Measurements from ENCODE around the gene ASAP3.

The ASAP3 gene

DNA sequence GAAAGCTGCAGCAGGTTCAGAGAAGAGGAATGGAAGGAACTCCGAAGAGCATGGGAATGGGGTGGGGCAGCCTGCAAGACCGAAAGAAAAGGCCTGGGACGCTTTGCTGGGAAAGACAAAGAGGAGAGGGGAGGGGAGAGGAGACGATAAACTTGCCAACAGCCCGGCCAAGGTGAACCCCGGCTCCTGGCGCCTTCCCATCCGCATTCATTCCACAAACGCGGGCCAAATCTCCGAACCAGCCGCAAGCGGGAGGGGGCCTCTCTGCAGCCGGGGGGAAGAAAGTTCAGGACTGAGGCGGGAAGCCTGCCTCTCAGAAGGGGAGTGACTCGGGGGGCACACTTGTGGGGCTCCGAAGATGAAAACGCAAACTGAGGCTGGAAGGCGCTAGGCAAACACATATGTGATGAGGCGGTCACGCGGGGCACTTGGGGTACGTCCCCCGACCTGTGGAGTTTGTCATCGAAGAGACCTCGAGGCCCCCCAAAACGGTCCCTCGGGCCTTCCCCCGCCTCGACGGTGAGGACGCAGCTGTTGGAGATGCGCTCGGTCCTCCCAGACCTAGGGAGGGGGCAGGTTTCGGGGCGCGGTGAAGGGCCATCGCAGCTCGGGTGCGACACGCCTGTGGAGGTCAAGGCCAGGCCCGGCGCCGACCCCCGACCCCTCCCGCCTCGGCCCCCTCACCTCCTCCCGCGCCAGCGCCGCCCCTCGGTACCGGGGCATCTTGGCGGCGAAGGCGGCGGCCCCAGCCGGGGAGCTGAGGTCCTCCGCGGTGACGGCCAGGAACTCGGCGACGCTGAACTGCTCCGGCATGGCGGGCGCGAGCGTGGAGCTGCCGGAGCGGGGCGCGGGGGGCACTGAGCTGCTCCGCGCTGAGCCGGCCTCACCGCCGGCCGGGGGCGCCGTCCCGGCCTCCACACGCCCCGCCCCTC lies at the start of gene ASAP3:
Gene ASAP3, minus strand, starts transcription at position 859 of the 932 bp plus-strand sequence. Its CDS starts 46 bp downstream, at position 813.
- DNase-seq (ENCODE audit: low read depth) = no peak

DNA sequence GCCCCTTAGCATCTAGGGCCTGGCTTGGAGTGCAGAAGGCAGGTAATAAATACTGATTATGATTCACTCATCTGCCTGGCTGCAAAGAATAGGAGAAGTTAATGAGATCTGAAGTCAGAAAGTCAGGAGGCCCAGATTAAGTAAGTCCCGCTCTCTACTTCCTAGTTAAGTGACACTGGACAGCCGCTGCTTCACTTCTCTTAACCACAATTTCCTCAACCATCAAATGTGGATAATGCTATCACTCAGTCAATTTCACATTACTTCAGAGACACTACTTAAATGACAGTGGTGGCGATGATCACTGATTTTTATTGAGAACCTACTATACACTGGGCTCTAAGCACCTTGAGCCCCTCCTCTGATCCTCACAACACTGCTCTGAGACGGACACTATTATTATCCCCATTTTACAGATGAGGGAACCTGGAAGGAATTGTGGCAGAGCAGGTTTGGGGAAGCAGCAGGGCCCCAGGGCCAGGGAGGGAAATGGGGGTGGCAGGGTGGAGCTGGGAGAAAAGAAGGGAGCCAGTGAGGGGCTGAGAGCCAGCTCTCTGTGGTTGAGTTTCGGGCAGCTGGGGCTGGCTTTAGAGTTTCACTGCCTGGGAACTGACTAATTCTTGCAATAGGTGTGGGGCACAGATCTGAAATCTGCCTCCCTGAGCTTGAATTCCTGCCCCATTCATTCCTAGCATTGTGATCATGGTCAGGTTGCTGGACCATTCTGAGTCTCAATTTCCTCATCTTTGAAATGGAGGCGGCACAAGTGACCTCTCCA lies 49.5 kb upstream of the ASAP3 start:
- DNase-seq (ENCODE audit: low read depth) = no peak

DNA sequence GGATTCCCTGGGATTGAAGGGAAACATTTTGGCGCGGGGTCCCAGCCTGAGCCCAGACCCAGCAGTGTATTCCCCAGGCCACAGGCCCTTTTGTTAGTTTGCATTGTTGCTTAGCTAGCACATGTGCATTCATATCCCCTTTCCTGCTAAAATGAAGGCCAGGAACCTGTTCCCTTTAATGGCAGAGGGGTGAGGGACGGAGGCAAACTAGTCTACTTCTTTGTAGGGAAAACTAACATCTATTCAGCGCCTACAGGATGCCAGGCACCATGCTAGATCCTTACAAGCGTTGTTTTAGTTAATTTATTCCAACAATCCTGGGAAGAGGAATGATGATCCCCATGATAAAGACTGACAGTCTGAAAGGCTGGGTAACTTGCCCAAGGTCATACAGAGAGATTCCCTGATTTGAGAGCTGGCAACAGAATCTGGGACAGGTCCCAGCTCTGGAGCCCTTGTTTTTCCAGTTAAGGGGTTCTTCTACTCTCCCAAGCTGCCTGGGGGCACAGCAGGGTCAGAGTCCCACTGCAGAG lies 47.6 kb upstream of the ASAP3 start:
- no peak for DNase-seq (ENCODE audit: low read depth)

DNA sequence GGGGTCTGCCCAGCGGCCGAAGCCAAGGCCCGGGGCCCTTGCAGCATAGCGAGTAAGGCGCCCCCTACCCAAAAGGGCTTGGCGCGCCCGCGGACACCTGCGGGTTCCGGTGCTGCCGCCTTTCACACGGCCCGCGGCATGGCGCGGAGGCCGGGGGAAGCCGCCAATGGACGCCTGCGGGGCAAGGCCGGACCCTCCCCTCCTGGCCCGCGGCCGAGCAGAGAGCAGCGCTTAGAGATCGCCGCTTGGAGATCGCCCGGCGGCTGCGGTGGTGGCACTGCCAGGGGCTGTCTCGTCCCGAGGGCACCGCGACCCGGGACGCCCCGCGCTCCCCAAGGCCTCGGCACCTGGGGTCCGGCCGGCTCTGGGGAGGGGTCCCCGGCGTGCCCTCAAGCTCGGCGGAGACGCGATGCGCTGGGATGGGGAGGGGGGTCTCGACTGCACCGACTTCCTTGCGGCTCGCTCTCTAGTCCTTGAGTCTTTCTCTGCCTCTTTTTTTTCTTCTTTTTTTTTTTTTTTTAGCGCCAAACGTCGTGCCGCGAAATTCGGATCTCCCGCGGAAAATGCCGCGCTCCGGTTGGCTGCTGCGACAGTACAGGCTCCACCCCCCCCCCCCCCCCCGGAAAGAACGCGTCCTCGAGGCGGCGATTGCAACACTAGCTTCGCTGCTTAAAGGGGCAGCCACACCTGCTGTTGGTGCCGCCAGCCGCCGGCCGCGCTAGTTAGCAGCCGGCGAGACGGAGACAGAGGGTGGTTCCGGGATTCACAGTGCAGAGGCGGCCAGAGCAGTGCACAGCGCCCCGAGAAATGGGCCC lies 47.0 kb upstream of the ASAP3 start, which contains the start of gene E2F2:
Gene E2F2, minus strand, starts transcription at position 487 of the 815 bp plus-strand sequence. Its CDS starts 440 bp downstream, at position 47.
- no peak for DNase-seq (ENCODE audit: low read depth)

DNA sequence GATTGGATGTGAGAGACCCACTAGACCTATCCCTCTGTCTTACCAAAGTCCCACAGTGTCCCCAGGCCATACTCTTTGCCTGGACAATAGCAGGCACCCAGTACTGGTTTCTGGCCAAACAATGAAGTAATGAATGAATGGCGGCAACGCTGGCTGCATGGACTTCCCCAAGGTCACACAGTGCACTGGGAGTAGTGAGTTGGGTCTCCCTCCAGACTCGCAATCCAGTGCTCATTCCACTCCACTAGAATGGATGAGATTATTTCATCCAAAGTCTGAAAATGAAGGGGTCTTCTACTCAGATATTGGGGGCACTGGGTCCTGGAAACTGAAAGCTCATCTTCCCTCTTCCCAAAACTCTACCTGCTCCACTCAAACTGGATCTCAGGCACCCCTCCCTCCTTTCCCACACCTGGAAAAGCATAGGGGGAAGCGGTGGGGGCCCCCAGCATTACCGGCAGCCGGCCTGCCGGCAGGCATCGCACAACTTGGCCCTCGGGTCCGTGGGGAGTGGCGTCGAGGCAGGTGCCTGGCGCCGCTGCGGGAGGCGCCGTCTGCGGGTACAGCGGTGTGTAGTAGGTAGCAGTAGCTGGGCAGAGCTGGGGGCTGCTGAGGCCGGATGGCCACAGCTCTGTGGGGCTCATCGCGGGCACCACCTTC lies 46.2 kb upstream of the ASAP3 start:
- DNase-seq (ENCODE audit: low read depth) = no peak

DNA sequence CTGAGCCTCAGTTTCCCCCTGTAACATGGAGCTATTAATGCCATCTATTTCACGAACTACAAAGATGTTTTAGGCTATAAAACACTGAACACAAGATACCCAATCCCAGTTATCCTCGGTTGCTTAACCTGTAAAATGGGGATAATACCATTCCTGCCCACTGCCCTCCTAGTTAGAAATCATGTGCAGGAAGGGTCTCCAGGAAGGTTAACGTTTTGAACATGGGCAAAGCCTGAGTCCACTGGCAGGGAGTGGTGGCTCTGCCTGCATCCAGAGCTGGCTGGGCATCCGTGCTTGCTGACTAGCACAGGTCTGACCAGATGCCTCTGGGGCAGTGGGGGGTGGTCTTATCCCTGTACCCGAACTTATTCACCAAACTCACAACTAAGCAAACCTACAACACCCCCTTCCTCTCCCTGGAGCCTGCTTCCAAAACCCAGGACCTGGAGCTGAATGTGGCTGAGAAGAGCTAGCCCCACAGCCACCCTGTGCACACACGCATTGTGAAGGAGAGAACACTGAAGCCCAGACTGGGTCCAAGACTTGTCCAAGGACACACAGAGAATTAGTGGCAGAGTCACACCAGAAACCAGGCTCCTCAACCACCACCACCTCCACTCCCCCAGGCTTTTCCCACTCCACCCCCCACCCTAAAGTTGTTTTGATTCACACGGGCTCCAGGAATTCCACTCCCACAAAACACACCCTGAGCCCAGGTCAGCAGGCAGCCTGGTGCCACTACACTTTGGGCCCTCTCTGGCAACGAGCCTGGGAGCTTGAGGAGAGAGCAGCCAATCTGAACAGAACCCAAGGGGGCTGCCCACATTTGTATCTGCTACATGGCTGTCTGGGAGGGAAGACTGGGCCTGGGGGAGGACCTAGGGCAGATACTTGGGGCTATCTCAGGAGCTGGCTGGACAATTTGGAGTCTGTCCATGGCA lies 45.4 kb upstream of the ASAP3 start:
- no peak for DNase-seq (ENCODE audit: low read depth)

DNA sequence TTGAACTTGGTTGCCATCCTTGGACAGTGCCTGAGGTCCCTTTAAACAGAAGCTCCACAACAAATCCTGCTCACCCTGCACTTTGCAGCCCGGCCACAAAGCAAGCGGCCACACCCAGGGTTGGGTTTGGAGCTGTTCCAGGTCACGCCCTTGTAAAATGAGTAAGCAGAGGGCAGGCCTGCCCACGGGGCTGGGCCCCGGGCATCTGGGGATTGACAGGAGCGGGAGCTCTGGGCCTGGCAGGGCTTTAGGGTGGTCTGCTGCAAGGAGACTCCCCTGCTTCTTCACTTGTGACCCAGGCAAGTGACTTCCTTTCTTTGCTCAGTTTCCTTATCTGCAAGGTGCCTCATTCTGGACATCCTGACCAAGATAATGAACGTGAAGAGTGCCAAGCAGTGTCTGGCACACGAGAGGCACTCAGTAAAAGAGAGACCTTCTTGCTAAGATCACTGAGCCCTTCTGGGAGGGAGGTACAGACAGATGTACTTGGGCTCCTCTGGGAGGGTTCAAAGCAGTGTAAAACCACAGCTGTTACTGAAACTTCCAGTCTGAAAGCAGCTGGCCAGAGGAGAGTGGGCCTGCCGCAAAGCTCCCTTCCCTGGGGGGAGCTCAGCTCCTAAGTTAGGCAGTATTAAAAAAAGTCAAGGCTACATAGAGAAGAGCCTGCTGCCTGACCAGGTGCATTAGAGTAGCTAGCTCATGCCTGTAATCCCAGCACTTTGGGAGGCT lies 44.4 kb upstream of the ASAP3 start:
- no peak for DNase-seq (ENCODE audit: low read depth)

DNA sequence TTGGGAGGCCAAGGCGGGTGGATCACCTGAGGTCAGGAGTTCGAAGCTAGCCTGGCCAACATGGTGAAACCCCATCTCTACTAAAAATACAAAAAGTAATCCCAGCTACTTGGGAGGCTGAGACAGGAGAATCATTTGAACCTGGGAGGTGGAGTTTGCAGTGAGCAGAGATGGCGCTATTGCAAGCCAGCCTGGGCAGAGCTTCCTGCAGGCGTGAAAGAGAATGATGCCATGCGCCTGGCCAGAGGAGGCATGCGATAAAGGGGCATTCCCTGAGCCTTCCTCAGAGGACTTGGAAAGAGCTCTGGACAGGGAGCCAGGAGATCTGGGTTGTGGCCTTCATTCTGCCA lies 43.9 kb upstream of the ASAP3 start:
- DNase-seq (ENCODE audit: low read depth) = no peak

DNA sequence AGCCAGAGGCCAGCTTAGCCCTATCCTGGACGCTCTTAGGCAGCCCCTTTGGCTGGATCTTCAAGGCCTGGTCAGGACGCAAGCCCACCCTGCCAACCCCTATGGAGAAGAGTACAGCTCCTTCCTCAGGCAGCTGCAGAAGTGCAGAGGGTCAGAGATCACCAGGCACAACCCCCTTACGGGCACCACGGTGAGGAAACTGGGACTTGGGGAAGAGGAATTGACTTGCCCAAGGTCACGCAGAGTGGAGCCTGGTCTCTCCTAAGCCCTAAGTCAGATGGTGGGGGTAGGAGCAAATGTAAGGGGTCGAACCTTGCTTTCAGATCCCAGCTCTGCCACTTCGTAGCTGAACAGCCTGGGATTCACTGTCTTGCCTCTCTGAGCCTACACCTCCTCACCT lies 43.4 kb upstream of the ASAP3 start:
- no peak for DNase-seq (ENCODE audit: low read depth)

DNA sequence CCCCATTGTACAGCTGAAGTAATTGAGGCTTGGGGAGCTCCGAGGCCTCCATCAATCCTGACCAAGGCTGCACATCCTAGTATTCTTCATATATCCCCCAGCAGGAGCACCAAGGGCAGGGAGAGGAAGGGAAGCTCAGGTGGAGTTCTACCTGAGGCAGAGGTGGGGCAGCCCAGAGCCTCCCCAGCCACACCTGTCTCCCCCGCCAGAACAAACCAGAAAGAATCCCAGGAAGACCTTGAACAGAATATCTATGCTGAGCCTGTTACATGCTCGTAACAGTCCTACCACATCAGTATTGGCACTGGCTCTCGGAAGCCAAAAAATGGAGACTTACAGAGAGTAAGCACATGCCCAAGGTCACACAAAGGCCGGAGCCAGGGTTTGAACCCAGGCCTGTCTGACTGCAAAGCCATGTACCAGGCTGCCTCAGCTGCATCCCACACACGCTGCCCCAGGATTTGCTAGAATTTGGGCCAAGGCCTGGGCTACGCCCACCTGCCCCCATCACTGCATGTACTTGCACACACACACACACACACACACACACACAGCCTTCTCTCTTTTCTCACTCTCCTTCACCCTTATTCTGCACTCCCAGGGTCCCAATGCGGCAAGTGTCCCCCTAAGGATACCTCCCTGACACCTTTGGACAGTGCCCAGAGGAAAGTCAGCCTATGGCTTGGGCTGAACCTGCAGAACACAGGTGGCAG lies 42.5 kb upstream of the ASAP3 start:
- no peak for DNase-seq (ENCODE audit: low read depth)

DNA sequence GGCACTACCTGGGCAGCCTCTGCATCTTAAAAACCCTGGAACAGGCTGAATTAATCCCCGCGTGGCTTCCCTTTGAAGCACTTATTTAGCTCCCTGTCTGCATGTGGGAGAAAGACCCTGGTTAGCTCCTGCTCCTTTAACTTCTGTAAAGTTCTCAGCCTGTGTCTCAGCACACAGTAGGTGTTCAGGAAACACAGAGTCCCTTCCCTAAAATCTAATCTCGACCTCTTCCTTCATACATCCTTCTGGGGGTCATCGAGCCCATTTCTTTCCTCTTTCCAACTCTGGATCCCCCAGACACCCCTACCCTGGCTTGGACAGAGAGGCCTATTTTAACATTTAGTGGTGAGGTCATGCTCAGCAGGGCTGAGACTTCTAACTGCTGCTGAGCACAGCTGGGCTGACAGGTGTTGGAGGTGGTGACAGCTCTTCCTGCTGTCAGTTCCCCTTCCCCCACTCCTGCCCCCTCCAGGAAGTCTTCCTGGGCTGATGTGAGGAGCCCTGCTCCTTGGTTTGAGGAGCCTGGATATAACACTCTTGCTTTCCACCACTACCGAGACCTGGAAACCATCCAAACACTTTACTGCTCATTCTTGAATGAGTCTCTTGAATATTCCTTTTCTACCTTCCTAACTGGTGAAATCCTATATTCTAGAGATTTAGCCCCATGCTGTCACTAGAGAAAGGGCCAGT lies 41.7 kb upstream of the ASAP3 start:
- DNase-seq (ENCODE audit: low read depth) = no peak

DNA sequence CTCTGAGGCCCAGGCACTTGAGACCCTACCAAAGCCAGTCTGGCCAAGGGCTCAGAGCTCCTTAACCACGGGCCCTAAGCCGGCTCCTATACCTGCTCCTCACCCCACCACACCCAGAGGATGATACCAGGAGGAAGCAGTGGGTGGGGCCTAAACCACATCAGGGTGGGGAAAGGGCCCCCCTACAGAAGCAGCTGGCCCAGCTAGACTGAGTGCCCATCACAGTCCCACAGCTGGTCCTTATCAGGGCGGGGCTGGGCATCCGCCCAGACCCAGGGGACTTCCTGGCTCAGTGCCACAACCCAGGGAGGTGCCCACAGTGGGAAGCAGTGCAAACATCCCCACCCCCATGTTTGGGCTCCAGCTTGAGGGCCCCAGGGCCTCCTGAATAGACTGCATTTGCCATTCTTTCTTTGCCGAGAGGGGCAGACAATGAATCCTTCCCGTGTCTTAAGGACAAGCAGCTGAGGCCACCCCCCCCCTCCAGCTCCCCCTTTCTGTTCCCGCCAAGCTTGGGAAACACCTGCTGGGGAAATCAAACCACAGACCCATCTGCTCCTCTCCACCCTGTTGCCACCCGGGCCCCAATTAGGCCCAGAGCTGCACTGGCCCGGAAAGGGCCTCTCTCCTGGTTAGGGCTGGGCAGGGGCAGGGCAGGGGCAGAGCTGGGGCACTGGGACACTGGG lies 40.9 kb upstream of the ASAP3 start:
- DNase-seq (ENCODE audit: low read depth) = no peak

DNA sequence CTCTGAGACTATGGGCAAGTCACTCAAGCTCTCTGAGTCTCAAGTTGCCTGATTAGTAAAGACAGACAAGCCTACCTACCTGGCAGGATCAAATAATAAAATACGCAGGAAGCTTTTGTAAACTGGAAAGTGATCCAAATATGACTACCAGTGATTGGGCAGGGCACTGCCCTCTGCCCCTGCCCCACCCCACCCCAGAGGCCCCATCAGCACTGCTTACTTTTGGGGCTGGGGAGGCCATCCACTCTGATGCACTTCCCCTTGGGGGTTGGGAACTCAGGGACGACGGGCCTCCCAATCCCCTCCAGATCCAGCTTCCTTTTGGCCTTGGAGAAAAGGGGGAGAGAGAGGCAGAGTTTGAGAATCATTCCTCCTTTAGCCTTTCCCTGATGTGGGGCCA lies 40.2 kb upstream of the ASAP3 start:
- no peak for DNase-seq (ENCODE audit: low read depth)

DNA sequence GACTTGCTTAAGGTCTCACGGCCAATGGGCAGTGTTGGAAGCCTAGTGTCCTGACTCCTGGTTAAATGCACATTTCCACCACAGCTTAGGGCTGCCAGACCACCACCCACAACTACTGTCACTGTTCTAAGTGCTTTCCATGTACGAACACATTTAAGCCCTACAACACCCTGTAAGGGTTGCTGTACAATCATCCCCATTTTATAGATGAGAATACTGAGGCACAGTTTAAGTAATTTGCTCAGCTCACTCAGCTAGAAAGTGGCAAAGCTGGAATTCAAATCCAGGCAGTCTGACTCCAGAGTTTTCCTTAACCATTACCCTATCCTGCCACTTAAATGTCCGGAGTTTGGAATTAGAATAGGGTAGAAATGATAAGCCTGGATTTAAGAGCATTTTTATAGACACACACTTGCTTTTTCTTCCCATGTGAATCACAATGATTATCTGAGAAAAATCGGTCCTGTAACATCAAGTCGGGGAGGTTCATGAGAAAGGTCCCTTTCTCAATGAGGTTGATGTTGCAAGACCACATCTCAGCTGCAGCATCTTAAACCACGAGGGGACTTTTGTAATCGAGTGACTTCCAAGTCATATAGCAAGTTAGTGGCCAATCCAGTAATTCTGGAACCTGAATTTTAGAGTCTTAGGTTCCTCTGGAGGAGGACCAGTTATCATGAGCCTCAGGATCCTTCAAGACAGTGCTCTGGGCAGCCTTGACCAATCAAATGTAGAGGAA lies 38.4 kb upstream of the ASAP3 start:
- no peak for DNase-seq (ENCODE audit: low read depth)

DNA sequence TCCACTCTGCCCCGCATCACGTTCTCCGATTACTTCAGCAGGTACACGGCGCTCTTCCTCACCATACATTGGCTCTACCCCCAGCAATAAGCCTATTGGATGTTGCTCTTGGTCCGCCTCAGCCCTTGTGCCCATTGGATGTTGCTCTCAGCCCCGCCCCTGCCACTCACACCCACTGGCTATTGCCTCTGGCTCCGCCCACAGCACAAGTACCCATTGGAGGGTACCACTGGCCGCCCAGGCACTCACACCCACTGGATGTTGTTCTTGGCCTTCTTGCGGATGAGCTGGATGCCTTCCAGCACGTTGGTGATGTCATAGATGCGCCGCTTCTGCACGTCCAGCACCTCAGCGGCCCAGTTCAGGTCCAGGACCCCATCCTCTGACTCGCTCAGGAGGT lies 37.6 kb upstream of the ASAP3 start:
- no peak for DNase-seq (ENCODE audit: low read depth)

DNA sequence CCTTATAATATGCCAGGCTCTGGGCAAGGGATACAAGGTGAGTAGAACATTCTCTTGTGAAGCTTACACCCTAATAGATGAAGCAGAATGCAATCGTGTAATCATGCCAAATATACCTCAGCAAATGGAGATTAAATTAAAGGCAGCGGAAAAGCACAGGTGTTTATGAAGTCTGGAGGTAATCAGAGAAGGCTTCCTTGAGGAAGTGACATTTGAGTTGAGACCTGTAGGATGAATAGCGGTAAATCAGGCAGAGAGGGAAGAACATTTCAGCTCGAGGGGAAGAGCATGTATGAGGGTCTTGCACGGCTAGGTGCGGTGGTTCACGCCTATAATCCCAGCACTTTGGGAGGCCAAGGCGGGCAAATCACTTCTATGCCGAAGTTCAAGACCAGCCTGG lies 33.6 kb upstream of the ASAP3 start:
- DNase-seq (ENCODE audit: low read depth) = no peak

DNA sequence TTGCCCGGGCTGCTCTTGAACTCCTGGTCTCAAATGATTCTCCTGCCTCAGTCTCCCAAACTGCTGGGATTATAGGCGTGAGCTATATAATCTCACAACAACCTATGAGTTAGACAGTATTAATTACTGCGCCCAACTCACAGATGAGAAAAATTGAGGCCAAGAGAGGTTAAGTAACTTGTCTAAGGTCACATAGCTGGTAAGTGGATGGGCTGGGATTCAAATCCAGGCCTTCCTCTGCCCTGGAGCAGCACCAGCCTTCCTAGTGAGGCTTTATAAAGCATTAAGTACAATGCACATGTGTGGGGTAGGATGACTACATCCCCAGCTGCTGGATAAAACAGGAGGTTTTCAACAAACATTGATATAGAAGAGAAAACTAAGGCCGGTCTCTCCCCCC lies 31.9 kb upstream of the ASAP3 start:
- DNase-seq (ENCODE audit: low read depth) = no peak

All from non-pigmented ciliary epithelial cell (primary cell).